Uterus (tissue), 4 donors: ENCODE data around the gene TUBG2. TPM values are rescaled to one million over a fixed set of nuclear protein-coding genes. Genes with fewer than 3 reads are reported as not detected.

Experiments
- DNase-seq, 2 donors: peaks; one replicate each; pipeline ENCODE4 v3.0.0-alpha.2; 2019 to 2020
- H3K27ac ChIP-seq, 2 donors: fragments of 200-600 bp; sonication (generic); 1 replicate in 1 of 2; 2 replicates in 1 of 2; pipeline ENCODE4 v1.5.1; 2016 to 2018
- H3K27me3 ChIP-seq, 2 donors: fragments of 200-600 bp; sonication (generic); one replicate each; pipeline ENCODE4 v1.5.1; 2018 to 2019; ENCODE audit warnings: control low read depth in 1 of 2
- H3K36me3 ChIP-seq, 2 donors: fragments of 200-600 bp; sonication (generic); one replicate each; pipeline ENCODE4 v1.5.1; 2019; ENCODE audit warnings: control low read depth in 1 of 2
- H3K4me1 ChIP-seq, 2 donors: fragments of 200-600 bp; sonication (generic); one replicate each; pipeline ENCODE4 v1.5.1; 2018 to 2019; ENCODE audit warnings: control low read depth in 1 of 2
- H3K4me3 ChIP-seq, 2 donors: fragments of 200-600 bp; sonication (generic); 1 replicate in 1 of 2; 2 replicates in 1 of 2; pipeline ENCODE4 v1.5.1; 2018 to 2019; ENCODE audit warnings: mild to moderate bottlenecking in 1 of 2
- H3K9me3 ChIP-seq, 2 donors: fragments of 200-600 bp; sonication (generic); one replicate each; pipeline ENCODE4 v1.5.1; 2019; ENCODE audit warnings: control low read depth in 1 of 2
- CTCF ChIP-seq, 4 experiments: fragments of 200-600 bp in 2 of 4; fragments of 450-650 bp in 2 of 4; sonication (generic) in 2 of 4; IDR thresholded peaks; one replicate each; pipeline ENCODE4 v1.5.1; 2016 to 2019; ENCODE audit warnings: antibody characterized with exemption in 4 of 4, mild to moderate bottlenecking in 2 of 4, moderate library complexity in 1 of 4
- POLR2A ChIP-seq, 2 donors: fragments of 450-650 bp; IDR thresholded peaks; one replicate each; pipeline ENCODE4 v1.6.1; 2016; ENCODE audit warnings: antibody characterized with exemption in 2 of 2, mild to moderate bottlenecking in 1 of 2, moderate library complexity in 1 of 2
- intact Hi-C: fragments of 100-400 bp; cut with DNase I; formaldehyde crosslinking; loops from one replicate; pipeline ENCODE4 v1.15.1; 2023; ENCODE audit warnings: low total_unique reads
- total RNA-seq, 4 donors: library from RNA; depleted of rRNA in 3 of 4; stranded (reverse); fragments of >200 nt in 3 of 4; gene quantifications; one replicate each; pipeline versions ENCODE4 v1.1.0 to v1.2.4, GENCODE V29; 2014 to 2023
- donor health status: DM: yes; HTN: yes; CAD: no.

The TUBG2 gene
- total RNA-seq, 4 donors from 2014 or later = 9.7 to 60.7 (median 27.6) TPM

DNA sequence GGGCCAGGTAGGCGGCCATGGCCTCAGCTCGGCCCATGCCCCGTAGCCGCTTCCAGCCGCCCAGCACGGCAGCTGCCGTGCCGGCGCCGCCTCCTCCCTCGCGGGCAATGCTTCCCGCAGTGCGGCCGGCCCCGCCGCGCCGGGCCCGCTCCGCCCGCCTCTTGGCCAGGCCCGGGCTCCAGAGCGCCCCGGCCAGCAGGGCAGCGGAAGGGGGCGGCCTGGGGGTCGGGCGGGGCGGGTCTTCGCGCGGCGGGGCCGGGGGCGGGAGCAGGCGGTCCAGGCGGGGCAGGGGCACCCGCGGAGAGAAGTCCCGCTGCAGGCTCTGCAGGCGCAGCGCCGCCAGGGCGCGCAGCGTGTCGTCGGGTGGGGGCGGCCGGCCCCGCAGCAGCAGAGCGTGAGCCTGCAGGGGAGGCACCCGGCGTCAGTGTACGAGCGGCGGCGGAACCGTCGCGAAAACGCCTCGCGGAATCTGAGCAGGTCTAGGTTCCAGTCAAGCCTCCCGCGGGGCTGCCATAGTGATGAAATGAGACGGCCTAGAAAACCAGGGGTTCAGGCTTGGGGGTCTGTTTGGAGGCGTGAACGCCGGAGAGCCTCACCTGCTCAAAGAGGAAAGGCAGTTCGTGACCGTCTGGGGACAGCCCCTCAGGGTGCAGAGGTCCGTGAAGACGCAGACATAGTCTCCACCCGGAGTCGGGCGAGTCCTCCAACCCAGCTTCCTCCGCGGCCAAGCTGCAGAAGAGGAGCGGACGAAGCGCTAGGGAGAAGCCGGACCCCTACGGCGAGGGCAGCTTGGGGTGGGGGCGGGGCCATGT is 11.1 kb downstream of the TUBG2 start:
- intact Hi-C loops = loop anchor here (10.0 kb wide), 1 partner anchor 95 kb away; the partner anchor contains the start of gene PSMC3IP
- Histone ChIP-seq H3K36me3 (no peaks in the 10 kb centered on the region), H3K9me3 (no peaks in the 10 kb centered on the region), H3K4me3 (no peak overlapping the region), H3K27me3 (no peaks in the 10 kb centered on the region), H3K27ac (peak overlapping the region; percentile 89 to 92), H3K4me1 (peaks cover 0 to 29% of the 10 kb centered on the region in 2 donors)
- DNase-seq = peak in 1 of 2 donors; percentile 20
- TF ChIP-seq CTCF (IDR thresholded peaks at IDR 0.05) (no peak), POLR2A (IDR thresholded peaks at IDR 0.05) (no peak)

DNA sequence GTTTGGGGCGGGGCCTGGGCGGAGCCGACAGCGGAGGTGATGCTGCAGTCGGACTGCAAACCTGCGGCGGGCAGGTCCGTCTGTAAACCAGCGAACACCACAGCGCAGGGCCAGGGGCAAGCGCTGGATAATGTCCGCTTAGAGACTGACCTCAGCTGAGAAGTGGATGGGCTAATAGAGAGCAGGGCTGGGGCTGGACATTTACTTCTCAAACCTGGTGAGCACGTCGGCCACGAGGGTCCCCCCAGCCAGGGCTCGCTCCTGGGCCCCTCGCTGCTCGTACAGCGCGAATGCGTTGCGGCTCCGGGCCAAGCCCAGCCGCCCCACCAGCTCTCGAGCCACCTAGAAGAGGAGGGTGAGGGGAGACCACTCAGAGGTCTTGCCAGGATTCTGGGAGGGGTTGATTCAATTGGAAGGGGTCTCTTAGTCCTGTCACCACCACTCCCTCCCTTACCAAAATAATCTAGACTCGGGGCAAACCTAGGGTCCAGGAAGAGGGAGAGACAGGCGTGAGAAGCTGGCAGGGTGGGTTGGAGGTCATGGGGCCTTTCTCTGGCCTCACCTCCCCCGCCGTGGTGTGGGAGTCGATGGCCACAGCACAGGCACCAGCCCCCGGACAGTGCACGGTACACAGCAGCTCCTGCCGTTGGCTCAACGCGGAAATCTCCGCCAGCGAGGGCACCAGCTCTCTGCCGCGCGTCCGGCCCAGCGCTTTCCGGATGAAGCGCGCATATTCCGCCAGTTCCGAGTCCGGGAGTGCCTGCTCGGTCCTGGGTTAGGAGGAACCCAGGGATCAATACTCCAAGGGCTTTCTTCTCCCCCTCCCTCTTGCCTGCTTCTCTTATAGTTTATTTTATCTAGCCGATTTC is 11.9 kb downstream of the TUBG2 start:
- Histone ChIP-seq H3K4me1 (peaks cover 0 to 29% of the 10 kb centered on the region in 2 donors), H3K4me3 (no peak overlapping the region), H3K9me3 (no peaks in the 10 kb centered on the region), H3K27ac (peak overlapping the region; percentile 89 to 92), H3K36me3 (no peaks in the 10 kb centered on the region), H3K27me3 (no peaks in the 10 kb centered on the region)
- TF ChIP-seq POLR2A (IDR thresholded peaks at IDR 0.05) (no peak), CTCF (IDR thresholded peaks at IDR 0.05) (no peak)
- intact Hi-C loops = loop anchor here (10.0 kb wide), 1 partner anchor 96 kb away; the partner anchor contains the start of gene PSMC3IP
- peak in 1 of 2 donors; percentile 20 for DNase-seq

GRCh38 chr17:42672038-42672437 is 13.0 kb downstream of the TUBG2 start:
- Histone ChIP-seq H3K9me3 (no peaks in the 10 kb centered on the region), H3K27ac (peak overlapping the region; percentile 89 to 92), H3K36me3 (no peaks in the 10 kb centered on the region), H3K27me3 (no peaks in the 10 kb centered on the region), H3K4me3 (no peak overlapping the region), H3K4me1 (peaks cover 0 to 29% of the 10 kb centered on the region in 2 donors)
- peak in 1 of 2 donors; percentile 21 for DNase-seq
- intact Hi-C loops = loop anchor here (10.0 kb wide), 1 partner anchor 97 kb away; the partner anchor contains the start of gene PSMC3IP
- TF ChIP-seq POLR2A (IDR thresholded peaks at IDR 0.05) (no peak), CTCF (IDR thresholded peaks at IDR 0.05) (no peak)

DNA sequence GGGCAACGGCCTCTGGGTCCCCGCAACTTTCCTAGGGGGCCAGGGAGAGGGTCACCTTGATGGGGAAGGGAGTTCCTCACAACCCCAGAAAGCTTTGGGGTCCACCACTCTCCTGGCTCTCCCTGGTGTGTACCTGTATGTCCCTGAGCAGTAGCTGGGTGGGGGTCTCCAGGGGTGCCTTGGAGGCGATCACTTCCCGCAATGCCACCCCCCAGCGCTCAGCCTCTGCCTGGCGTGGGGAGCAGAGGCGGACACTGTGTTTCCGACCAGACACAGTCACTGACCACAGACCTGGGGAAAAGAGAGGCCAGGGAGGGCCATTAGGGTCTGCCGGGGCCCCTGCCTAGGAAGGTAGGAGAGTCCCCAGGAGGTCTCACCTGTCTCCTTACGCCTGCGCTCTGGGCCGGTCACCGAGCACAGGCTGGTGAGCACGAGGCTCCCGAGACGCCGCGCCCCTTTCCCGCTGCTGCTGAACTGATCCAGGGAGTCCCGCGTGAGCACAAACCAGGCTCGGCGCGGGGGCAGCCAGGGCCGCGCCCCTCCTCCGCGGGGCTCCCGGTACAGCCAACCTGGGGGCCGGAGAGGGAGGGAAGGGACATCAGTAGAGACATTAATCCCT is 14.3 kb downstream of the TUBG2 start:
- peak overlapping the region; percentile 88 to 91 for H3K4me3 ChIP-seq
- no peaks in the 10 kb centered on the region for H3K27me3 ChIP-seq
- intact Hi-C loops = loop anchor here (10.0 kb wide), 1 partner anchor 99 kb away; the partner anchor contains the start of gene PSMC3IP
- H3K36me3 ChIP-seq = no peaks in the 10 kb centered on the region
- DNase-seq = peak in 1 of 2 donors; percentile 62
- peak overlapping the region; percentile 89 to 92 for H3K27ac ChIP-seq
- no peak for TF ChIP-seq CTCF (IDR thresholded peaks at IDR 0.05)
- TF ChIP-seq POLR2A (IDR thresholded peaks at IDR 0.05) = no peak
- peaks cover 0 to 24% of the 10 kb centered on the region in 2 donors for H3K4me1 ChIP-seq
- H3K9me3 ChIP-seq = no peaks in the 10 kb centered on the region
